Muscle layer of duodenum (tissue), 2 donors: ENCODE measurements around the gene MARVELD3.
"Not testable (repeated sequence)": the region's sequence is repeated elsewhere in the genome, so short reads cannot be mapped to it uniquely, and the experiment has no call there.

Experiments used
- H3K27ac ChIP-seq: one replicate; pipeline ENCODE4 v1.7.0; 2013; ENCODE audit warnings: mild to moderate bottlenecking, low read length
- H3K27me3 ChIP-seq: one replicate; pipeline ENCODE4 v1.7.0; 2013; ENCODE audit warnings: low read depth, mild to moderate bottlenecking, control low read depth, low read length
- H3K36me3 ChIP-seq, 2 donors: one replicate each; pipeline ENCODE4 v1.7.0; 2013; ENCODE audit warnings: low read length in 2 of 2, control low read depth in 1 of 2, mild to moderate bottlenecking in 1 of 2; ENCODE audit not compliant: insufficient read depth in 2 of 2, control insufficient read depth in 1 of 2
- H3K4me1 ChIP-seq, 2 donors: one replicate each; pipeline ENCODE4 v1.7.0; 2013; ENCODE audit warnings: low read length in 2 of 2, mild to moderate bottlenecking in 2 of 2, control low read depth in 1 of 2, moderate library complexity in 1 of 2; ENCODE audit not compliant: insufficient read depth in 2 of 2, control insufficient read depth in 1 of 2
- H3K4me3 ChIP-seq, 2 donors: one replicate each; pipeline ENCODE4 v1.7.0; 2013; ENCODE audit warnings: low read length in 2 of 2, low read depth in 1 of 2, mild to moderate bottlenecking in 1 of 2
- H3K9me3 ChIP-seq, 2 donors: one replicate each; pipeline ENCODE4 v1.7.0; 2013; ENCODE audit warnings: low read length in 2 of 2, control low read depth in 1 of 2, mild to moderate bottlenecking in 1 of 2; ENCODE audit not compliant: control insufficient read depth in 1 of 2
- donor health status: healthy.

The MARVELD3 gene

GRCh38 chr16:71672803-71673581 lies 47.0 kb downstream of the MARVELD3 start:
- Histone ChIP-seq H3K36me3 (peaks cover 9 to 64% of the 10 kb centered on the region in 2 donors), H3K9me3 (no peaks in the 10 kb centered on the region), H3K4me1 (no peaks in the 10 kb centered on the region), H3K4me3 (no peak overlapping the region), H3K27ac (no peak overlapping the region), H3K27me3 (no peaks in the 10 kb centered on the region)

- H3K4me3 ChIP-seq, result no peak overlapping the region
- no peaks in the 10 kb centered on the region for H3K4me1 ChIP-seq
- H3K27me3 ChIP-seq, result no peaks in the 10 kb centered on the region
- no peak overlapping the region for H3K27ac ChIP-seq
- H3K9me3 ChIP-seq, result no peaks in the 10 kb centered on the region
- peaks cover 9 to 66% of the 10 kb centered on the region in 2 donors for H3K36me3 ChIP-seq
Observed at GRCh38 chr16:71673582-71673973, 47.6 kb downstream of the MARVELD3 start.

DNA sequence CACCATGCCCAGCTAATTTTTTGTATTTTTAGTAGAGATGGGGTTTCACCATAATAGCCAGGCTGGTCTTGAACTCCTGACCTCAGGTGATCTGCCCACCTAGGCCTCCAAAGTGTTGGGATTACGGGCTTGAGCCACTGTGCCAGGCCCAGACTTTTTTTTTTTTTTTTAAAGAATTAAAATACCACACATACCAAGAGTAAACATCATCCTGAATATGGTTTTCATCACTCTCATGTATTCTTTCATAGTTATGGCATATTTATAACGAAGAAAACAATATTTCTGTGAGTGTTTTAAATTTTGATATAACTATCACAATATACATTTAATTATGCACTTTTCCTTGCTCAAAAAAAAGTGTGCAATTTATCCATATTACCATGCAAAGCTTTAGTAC lies 48.2 kb downstream of the MARVELD3 start:
- peaks cover 9 to 66% of the 10 kb centered on the region in 2 donors for H3K36me3 ChIP-seq
- no peak overlapping the region for H3K27ac ChIP-seq
- H3K4me1 ChIP-seq, result no peaks in the 10 kb centered on the region
- no peak overlapping the region for H3K4me3 ChIP-seq
- H3K9me3 ChIP-seq, result no peaks in the 10 kb centered on the region
- no peaks in the 10 kb centered on the region for H3K27me3 ChIP-seq

DNA sequence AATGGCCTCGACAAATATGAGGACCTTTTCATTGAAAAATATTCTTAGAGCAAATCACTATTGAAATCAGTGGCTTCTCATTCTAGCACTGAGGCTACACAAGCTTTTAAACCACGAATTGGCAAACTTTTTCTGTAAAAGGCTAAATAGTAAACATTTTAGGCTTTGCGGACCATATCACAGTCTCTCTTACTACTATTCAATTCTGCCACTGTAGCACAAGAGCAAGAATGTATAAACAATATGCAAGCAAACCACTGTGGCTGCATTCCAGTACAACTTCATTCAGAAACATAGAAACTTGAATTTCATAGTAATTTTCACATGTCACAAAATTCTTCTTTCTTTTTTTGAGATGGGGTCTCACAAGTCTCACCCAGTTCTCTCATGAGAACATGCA lies 49.4 kb downstream of the MARVELD3 start:
- Histone ChIP-seq H3K4me1 (no peaks in the 10 kb centered on the region), H3K27ac (no peak overlapping the region), H3K9me3 (no peaks in the 10 kb centered on the region), H3K27me3 (no peaks in the 10 kb centered on the region), H3K36me3 (peaks cover 3 to 66% of the 10 kb centered on the region in 2 donors), H3K4me3 (no peak overlapping the region)

GRCh38 chr16:71676236-71676635 lies 50.3 kb downstream of the MARVELD3 start:
- Histone ChIP-seq H3K4me1 (no peaks in the 10 kb centered on the region), H3K36me3 (peaks cover 3 to 66% of the 10 kb centered on the region in 2 donors), H3K27me3 (no peaks in the 10 kb centered on the region), H3K9me3 (no peaks in the 10 kb centered on the region), H3K27ac (no peak overlapping the region), H3K4me3 (no peak overlapping the region)

DNA sequence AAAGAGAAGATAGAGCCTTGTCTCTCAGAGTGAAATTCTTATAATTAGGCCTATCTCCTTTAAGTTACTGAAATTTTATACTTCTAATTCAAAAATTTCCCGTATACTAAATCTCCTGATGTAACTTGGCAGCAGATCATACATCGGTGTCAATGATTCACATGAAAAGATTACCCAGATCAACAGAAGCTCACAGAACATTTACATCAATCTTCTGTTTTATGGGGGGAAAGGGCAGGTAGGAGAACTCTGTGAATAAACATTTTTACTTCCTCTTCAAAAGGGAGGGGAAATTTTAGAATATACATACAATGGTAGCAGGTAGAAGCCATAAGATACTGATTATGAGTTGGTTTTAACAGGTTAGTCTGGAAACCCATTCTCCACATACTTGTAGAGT lies 55.4 kb downstream of the MARVELD3 start:
- H3K9me3 ChIP-seq, result no peaks in the 10 kb centered on the region
- H3K27ac ChIP-seq, result no peak overlapping the region
- no peaks in the 10 kb centered on the region for H3K27me3 ChIP-seq
- H3K4me1 ChIP-seq, result no peaks in the 10 kb centered on the region
- H3K4me3 ChIP-seq, result no peak overlapping the region
- peaks cover 4 to 47% of the 10 kb centered on the region in 2 donors for H3K36me3 ChIP-seq

- not testable (repeated sequence) for H3K4me3 ChIP-seq, H3K27ac ChIP-seq, H3K27me3 ChIP-seq, H3K9me3 ChIP-seq, H3K4me1 ChIP-seq
- H3K36me3 ChIP-seq, result peaks cover 4 to 43% of the 10 kb centered on the region in 2 donors
Observed at GRCh38 chr16:71684280-71684679, 58.3 kb downstream of the MARVELD3 start.
